HG03520 (cell line): ENCODE results near the gene CTIF.

Source experiments
- ATAC-seq: cut with Tn5 transposase; IDR thresholded peaks from one replicate; pipeline ENCODE4 v1.9.1; 2021; ENCODE audit warnings: mild to moderate bottlenecking, moderate library complexity; ENCODE audit not compliant: unreplicated experiment

The CTIF gene

DNA sequence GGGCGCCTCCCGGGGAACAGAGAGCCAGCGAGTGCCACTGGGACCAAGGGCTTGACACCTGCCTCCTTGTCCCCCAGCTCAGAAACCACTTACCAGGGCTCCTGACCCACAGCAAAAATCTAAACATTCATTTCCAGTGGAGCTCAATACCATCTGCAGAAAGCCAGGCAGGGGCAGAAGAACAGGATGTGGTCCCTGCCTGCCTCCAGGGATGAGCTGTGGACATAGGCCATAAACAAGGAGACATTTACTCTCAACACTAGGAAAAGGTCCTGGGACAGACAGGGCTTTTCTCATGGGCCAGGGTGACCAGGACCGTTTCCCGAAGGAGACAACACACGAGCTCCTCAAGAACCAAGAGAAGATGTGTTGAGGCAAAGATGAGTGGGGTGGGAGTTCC, 203.0 kb downstream of the CTIF start:
- no peak for ATAC-seq

DNA sequence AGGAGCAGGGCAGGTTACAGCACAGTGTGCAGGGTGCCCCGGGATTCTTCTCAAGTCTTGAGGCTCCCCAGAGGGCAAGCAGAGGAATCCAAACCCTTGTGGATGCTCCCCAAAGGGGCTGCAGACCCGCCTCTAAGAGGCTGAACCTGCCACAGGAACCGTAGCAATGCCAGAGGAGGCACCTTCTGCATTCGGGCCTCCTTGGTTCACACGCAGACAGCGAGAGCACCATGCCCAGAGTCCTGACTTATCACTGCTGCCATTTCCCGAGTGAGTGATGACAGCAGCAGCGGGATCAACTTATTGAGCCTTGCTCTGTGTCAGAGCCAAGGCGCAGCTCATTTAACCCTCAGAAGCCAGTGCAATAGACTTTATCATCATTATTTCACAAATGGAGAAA, 203.5 kb downstream of the CTIF start:
- ATAC-seq = no peak

DNA sequence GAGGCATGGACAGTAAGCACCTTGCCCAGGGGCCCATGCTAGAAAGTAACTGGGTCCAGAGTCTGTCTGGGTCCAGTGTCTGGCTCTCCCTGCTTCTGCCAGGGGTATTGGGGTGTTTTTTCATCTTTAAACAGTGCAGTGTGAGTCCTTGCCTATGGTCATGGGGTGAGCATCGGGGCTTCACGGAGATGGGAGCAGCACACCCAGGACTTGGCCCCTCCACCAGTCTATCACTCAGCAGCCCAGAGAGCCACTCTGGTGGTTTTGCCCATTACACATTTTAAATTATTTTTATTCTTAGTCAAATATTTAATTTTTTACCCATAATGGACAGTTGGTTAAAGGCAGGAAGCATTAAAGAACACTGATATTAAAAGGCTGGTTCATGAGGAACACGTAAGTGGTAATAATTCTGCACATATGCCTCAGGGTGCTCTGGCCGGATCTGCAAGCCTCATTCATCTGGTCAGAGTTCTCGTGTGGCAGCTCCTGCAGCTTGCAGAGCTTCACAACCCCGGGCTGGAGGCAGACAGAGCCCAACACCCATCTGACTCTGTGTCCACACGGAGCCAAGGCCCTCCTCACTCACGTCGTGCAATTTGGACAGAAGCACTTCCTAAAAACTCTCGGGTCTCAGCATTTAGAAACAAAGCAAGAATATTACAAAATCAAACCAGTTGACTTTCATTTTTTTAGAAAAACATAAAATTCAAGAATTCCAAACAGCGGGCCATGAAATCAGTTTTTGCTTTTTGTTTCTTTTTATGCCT, 204.1 kb downstream of the CTIF start:
- no peak for ATAC-seq

DNA sequence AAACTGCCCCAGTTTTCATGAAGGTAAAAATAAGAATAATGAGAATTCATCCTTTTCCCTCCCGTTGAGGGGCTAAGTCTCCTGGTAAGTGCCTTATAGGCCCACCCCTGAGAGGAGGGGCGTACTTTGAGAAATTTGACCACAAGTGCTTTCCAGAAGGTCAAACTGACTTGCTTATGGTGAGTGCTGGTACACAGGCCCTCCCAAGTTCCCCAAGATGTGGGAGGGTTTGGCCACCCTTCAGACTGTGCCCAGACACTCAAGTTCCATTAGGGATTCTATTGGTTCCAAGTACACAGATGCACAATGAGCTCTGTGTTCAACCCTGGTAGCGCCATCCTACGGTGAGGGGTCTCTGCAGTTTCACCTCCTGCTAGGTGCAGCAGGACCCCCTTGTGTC, 205.1 kb downstream of the CTIF start:
- no peak for ATAC-seq

DNA sequence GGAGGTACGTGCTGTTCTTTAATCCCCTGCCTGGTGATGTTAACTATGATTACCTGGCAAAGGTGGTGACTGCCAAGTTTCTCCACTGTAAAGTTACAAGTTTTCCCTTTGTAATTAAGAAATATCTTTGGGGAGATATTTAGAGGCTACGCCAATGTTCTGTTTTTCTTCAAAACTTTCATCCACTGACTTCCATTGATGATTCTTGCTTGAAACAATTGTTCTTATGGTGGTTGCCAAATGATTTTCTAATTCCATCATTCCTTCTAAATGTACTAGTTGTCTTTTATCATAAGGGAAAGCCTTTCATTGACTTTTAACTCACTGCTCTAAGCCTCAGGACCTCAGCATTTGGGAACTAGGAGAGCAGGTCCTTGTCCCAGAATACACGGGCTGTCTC, 206.5 kb downstream of the CTIF start:
- no peak for ATAC-seq

DNA sequence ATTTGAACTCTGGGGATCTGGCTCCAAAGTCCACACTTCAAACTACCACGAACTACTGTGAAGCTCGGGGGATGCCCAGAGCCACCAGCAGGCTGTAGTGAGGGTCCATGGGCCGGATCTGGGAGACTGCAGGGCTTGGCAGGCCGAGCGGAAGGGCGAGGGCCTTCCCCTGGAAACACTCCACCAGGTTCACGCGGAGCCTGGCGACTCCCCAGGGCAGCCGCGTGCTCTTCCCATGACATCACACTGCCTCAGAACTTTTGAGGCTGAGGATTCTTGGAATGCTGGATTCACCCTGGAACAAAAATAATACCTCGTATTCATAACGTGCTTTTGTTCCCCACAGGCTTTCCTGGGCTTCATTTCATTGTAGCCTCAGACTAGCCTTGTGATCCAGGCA, 210.9 kb downstream of the CTIF start:
- ATAC-seq = no peak

DNA sequence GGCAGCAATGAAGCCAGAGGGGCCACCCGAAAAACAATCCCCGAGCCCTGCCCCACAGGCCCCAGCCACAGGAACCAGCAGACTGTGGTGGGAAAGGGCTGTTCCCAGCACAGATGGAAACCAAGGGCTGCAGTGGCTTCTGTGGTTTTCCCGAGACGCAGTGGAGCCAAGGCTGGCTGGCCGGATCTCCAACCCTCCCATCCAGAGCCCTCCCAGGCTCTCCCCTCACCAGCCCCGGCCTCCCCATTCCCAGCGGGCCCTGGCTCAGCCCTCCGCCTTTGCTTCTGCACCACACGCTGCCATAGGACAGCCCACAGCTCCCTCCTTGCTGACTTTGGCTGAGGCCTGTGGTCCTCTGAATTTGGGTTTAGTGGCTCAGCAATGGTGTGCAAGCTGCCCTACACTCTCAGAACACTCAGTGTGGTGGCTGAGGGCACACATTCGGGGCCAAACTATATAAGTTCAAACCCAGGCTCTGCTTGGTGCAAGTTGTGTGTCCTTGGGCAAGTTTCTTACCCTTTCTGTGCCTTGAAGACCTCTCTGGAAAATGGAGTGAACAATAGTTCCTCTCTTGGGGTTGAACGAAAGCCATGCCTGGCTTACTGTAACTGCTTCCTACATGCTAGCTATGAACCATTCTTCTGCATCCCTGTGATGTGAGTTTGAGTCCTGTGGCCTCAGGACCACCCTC, 211.8 kb downstream of the CTIF start:
- no peak for ATAC-seq

DNA sequence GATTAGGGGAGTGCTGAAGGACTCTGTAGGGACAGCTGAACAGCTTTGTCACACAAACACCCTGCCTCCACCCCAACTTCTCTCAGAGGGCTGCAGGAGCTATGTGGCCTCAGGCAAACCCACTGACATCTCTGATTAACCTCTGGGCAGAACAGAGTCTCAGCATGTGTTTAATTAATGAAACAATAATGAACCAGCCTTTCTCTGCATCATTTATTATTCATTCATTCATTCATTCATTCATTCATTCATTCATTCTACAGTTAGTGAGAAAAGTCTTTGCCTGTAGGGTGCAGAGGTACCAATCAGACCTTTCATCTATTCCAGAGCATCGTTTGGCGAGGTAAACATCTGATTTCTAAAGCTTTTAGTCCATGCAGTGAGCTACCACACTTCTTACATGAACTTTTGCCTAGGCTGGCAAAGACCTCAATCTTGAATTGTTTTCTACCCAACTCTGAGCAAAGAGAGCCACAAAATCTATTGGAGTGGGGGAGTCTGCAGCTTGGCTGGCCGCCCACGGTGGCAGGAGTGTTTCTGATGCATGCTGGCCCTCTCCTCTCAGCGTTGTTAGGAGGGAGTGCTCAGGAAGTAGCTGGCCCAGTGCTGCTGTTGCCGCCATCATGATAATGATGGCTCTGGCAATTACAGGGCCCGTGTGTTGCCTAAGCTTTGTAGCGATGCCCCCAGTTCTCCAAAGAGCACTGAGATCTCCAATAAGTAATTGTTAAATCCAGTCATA, 213.1 kb downstream of the CTIF start:
- ATAC-seq = no peak

DNA sequence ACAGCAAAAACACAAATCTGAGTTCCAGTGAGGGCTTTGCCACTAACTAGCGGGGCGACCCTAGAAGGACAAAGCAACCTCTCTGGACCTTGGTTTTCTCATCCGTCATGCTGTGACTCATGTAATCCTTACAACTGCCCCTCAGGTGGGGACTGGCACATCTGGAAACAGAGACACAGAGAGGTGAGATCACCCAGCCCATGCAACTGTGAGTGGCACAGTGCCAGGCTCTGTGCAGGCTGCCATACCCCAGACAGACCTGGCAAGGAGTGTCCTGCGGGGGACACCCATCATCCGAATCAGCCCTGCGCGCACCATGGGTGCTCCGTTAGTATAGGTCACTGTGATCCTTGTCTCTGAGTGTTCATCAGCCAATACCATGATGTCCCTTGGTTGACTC, 213.6 kb downstream of the CTIF start:
- no peak for ATAC-seq

DNA sequence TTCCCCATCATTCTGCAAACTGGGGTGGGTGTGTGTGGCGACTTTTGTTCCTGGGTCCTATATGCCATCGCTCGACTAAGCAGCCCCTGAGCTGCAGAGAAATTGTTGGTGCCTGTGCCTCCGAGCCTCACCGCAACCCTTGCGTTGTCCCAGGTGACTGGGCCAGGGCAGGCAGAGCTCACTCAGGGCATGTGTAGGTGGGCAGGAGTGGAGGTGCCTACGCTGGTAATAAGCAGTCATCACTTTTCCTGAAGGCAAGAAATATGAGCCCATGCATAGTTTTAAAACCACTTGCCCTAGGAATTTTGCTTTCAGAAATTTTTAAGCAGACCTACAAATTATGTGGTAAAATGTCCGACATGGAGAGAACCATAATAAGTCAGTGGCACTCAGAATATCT, 214.1 kb downstream of the CTIF start:
- no peak for ATAC-seq

DNA sequence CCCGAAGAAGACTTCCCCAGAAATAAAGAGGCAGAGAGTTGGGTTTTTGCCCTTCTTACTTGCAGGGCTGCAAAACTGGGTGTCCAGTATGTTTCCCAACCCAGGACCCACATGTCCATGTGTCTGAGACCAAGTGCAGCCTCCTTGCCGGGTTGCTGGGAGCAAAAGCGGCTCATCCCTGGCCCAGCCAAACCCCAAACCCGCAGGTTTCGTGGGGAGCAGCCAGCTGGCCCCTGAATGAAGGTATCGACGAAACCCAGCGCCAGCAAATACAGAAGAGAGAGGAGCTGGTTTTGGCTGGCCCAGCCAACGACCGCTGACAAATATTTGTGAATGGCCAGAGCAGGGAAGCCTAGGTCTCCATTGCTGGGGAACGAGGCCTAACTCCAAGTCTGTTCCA, 214.9 kb downstream of the CTIF start:
- no peak for ATAC-seq

DNA sequence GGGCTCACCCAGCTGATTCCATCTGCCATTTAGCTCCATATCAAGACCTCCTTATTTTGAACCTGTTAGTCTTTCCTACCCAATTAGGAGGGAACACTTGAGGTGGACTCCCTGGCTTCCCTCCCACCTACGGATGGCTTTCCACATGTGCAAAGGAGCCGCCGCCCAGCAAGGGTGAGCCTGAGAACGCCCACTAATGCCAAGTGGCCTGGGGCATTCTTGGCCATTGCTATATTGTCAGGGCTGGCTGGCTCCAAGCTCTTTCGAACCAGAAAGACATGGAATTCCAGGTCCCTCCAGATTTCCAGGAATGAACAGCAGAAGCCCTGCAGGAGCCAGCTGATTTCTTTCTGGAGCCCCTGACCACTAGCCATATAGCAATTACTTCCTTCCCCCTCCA, 215.7 kb downstream of the CTIF start:
- no peak for ATAC-seq

DNA sequence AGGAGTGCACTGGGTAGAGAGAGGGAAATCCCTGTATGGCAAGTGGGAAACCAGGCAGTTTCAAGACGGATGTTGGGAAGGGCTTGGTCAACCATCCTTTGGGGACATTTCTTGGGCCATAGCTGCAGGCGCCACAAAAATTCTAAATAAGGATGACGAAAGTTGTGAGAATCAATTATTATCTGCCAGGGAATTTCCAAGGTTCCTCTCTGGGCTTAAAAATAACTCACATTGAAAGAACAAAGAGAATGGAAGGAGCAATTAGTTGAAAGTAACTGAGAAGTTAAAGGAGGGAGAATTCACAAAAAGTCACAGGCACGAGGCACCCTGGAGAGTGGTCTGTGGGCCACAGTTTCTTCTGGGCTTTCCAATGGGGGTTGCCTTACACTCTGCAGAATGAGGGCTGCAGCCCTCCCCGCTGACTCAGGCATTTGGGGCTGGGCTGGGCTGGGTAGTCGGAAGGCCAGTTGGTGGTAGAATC, 216.2 kb downstream of the CTIF start:
- no peak for ATAC-seq

DNA sequence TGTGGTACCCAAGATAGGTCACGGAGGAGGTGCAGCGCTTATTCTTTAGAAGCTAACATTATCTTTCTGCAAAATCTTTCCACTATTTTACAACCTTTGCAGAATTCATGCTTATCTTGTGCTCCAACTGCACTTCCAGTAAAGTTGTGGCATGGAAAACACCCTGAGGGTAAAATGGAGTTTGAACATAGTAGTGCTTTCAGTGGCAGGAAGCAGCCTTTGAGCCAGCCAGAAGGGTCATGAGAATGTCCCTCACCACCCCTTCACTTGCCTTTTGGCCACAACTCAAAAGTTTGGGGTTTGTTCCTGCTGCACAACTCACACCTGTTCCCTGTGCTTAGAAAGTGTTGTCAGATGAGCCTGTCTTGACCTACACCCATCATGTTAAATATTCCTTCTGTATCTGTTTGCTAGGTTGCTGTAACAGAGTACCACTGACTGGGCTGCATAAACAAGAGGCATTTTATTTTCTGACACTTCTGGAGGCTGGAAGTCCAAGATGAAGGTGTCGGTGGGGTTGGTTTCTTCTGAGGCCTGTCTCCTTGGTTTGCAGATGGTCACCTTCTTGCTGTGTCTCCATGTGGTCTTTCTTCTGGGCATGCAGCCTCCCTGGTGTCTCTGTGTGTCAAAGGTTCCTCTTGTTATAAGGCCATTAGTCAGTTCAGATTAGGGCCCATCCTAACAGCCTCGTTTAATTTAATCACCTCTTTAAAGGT, 217.8 kb downstream of the CTIF start:
- no peak for ATAC-seq

DNA sequence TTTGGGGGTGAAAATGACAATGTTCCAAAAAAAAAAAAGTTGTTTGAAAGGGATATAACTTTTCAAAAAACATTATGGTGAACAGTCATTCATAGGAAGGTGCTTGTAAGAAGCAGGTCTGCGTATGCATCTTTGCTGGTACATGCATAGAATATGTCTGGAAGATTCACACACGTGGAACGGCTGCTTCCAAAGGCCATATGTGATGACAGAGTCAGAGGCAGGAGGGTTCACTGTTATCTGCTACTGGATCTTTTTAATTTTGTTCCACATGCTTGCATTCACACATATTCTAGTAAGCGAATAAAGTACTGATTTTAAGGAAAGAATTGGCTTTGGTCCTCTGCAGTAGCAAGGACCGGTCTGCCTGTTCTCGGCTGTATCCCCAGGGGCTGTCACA, 218.5 kb downstream of the CTIF start:
- ATAC-seq = no peak

DNA sequence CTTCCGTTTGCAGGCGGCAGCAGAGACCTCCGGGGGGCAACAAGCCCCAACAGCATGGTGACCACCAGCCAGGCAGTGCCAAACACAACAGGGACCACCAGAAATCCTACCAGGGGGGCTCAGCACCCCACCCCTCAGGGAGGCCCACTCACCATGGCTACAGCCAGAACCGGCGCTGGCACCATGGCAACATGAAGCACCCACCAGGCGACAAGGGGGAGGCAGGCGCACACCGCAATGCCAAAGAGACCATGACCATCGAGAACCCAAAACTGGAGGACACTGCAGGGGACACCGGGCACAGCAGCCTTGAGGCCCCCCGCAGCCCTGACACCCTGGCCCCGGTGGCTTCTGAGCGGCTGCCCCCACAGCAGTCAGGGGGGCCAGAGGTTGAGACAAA, 219.1 kb downstream of the CTIF start:
- ATAC-seq = no peak

DNA sequence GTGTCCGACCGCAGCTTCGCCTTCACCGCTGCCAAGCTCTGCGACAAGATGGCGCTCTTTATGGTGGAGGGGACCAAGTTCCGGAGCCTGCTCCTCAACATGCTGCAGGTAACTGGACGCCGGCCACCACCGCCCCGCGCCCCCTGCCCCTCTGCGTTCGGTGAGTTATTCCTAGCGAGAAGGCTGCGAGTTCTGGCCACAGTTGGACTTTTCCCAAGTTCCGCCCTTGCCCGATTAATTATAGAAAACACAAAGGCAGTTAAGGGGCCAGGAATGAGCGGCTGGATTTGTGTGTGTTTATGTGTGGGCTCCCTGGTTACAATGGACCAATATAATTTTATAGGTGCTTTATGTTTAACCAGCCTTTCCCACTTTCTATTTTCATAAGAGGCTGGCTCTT, 222.8 kb downstream of the CTIF start:
- no peak for ATAC-seq

DNA sequence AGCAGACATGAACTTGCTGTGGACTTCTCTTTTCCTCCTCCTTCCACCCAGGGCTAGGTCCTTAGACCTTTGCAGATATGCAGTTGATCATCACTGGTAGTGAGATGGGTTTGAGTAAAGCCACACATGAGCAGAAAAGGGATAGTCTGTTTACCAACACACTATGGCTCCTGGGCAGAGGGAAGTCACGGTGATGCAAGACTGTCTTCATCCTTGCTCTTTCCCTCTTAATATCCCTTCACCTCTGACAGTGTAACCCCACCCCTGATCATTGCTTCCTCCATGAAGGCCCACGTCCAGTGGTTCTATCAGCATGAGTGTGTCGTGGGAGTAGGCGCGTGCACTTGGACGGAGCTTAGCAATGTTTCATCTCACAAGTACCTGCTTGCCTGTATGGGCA, 223.2 kb downstream of the CTIF start:
- ATAC-seq = no peak

DNA sequence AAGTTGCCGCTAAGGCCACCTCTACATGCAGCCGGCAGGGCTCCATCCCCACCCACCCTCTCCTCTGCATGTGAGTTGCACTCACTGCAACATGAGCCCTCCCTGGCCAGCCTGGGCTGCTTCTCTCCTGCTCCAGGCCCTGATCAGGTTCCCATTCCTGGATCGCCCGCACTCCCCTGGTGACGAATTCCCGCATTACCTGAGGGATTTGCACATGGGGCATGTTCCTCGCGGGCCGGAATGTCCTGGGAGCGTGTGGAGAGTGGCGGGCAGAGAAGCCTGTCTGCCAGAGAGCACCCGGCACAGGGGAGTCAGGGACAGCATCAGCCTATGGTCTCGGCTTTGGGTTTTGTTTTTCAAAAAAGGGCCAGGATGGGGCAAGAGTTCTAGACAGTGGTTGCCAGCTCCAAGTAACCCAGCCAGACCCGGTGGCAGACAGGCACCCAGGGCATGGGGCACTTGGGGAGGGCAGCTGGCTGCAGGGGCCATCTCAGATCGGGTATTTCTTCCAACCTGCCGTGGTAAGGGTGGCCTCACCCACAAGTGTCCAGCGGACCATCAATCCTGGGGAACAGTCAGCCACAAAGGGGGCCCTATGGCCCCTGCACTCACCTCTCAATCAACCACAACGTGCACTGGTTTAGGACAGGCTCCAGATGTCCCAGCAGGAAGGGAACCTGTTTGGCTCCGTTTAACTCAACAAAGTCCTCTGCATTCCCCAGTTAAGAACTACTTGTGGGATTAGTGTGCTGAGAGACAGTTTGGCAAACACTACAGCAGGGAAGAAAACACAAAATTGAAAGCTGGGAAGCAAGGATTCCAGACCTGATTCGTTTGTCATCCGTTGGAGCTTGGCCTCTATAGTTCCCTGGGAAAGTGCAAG, 224.2 kb downstream of the CTIF start:
- no peak for ATAC-seq

DNA sequence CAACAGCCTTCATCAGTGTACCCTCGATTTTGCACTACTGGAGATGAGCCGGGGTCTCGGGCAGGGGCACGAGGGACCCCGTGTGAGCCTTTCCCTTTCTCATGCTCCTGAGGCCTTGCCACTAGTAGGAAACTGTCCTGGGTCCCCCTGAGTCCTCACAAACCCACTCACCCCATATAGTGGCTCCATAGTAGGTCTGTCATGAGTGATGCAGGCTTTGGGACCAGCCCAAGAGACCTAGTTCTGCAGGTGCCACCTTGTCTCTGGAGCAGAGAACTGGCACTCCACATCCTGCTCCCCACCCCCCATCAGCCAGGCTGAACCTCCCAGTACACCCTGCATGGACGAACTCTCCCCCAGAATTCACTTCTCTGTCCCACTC, 224.9 kb downstream of the CTIF start:
- no peak for ATAC-seq
